GM18508 (cell line): ENCODE data around the gene TEX53.

Experiments
- ATAC-seq: cut with Tn5 transposase; IDR thresholded peaks from one replicate; pipeline ENCODE4 v1.9.1; 2021; ENCODE audit warnings: moderate number of reproducible peaks; ENCODE audit not compliant: insufficient read depth, unreplicated experiment

The TEX53 gene

GRCh38 chr9:114612272-114612923, 45.2 kb downstream of the TEX53 start:
- no peak for ATAC-seq

- no peak for ATAC-seq
These were observed 45.9 kb downstream of the TEX53 start for GRCh38 chr9:114611516-114612271.

GRCh38 chr9:114608525-114608796, 49.1 kb downstream of the TEX53 start:
- no peak for ATAC-seq

GRCh38 chr9:114607671-114608524, 49.7 kb downstream of the TEX53 start:
- ATAC-seq = no peak

- ATAC-seq = no peak
These were observed 50.9 kb downstream of the TEX53 start for GRCh38 chr9:114606597-114607207.
